Rectal smooth muscle tissue (tissue), 1 donor: ENCODE results near the gene TCEAL8.
A peak's percentile ranks its signal among the peaks of the same experiment; 100 is the strongest.
"Not testable (repeated sequence)": the region's sequence is repeated elsewhere in the genome, so short reads cannot be mapped to it uniquely, and the experiment has no call there.

Source experiments
- H3K27ac ChIP-seq: one replicate; pipeline ENCODE4 v1.7.0; 2013; ENCODE audit warnings: low read depth, low read length, inconsistent platforms
- H3K27me3 ChIP-seq: one replicate; pipeline ENCODE4 v1.7.0; 2013; ENCODE audit warnings: low read length; ENCODE audit not compliant: control insufficient read depth, insufficient read depth
- H3K36me3 ChIP-seq: one replicate; pipeline ENCODE4 v1.7.0; 2013; ENCODE audit warnings: low read length; ENCODE audit not compliant: control insufficient read depth, insufficient read depth
- H3K4me1 ChIP-seq: one replicate; pipeline ENCODE4 v1.7.0; 2013; ENCODE audit warnings: low read length; ENCODE audit not compliant: control insufficient read depth, insufficient read depth
- H3K4me3 ChIP-seq: one replicate; pipeline ENCODE4 v1.7.0; 2013; ENCODE audit warnings: low read length
- H3K9ac ChIP-seq: one replicate; pipeline ENCODE4 v1.7.0; 2013; ENCODE audit warnings: low read length

The TCEAL8 gene

DNA sequence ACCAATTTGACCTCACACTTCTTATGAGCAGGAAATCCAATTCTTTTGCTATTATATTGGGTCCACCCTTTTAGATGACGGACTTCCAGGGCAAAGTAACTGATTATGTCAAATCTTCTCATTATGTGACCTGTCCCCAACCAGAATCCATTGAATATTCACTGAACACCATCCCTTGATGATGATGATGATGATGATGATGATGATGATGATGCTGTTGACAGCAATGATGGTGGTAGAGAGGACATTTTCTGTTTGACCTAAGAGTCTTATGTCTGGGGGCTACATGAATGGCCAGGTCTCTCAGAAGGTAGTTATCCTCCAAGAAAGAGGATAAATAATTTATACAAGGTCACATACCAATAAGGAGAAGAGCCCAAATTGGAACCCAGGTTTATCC, 5.2 kb downstream of the TCEAL8 start:
- Histone ChIP-seq H3K4me1 (no peaks in the 10 kb centered on the region), H3K36me3 (no peaks in the 10 kb centered on the region), H3K4me3 (no peak overlapping the region), H3K27me3 (no peaks in the 10 kb centered on the region), H3K27ac (no peak overlapping the region), H3K9ac (no peak overlapping the region)

DNA sequence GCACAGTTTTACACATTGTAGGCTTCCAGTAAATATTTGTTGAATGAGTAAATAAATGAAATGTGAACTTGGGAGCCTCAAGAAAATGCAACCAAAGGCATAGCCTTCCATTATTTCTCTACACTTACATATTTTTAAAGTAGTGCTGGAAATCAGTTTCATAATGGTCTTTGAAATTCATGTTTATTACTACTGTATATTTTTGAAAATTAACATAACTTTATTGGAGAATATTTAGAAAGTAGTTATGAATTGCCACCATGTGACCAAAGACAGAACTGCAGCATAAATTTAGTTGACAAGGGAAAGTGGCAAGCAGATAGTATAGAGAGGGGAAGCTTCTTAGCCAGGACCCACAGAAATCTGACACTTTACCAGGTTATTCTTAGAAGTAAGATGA, 6.4 kb downstream of the TCEAL8 start:
- Histone ChIP-seq H3K9ac (no peak overlapping the region), H3K4me3 (no peak overlapping the region), H3K27me3 (no peaks in the 10 kb centered on the region), H3K27ac (no peak overlapping the region), H3K4me1 (no peaks in the 10 kb centered on the region), H3K36me3 (no peaks in the 10 kb centered on the region)

DNA sequence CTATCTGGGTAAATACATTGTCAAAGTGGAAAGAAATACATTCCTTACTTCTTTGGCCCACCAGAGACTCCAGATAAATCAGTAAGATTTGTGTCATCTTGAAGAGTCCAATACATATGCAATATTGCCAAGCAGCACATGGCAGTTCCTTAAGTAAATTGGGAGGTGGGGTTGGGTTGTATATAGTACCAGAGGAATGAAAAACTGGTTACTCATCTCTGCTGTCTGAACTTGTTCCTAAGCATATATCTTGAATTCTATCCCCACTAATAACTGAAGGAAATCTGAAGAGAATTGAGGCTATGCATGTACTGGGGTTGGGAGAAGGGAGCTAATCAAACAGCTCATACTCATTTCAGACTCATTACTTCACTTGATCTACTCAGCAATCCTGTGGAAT, 14.8 kb downstream of the TCEAL8 start:
- Histone ChIP-seq H3K36me3 (no peaks in the 10 kb centered on the region), H3K4me1 (no peaks in the 10 kb centered on the region), H3K27ac (no peak overlapping the region), H3K9ac (no peak overlapping the region), H3K4me3 (no peak overlapping the region), H3K27me3 (no peaks in the 10 kb centered on the region)

DNA sequence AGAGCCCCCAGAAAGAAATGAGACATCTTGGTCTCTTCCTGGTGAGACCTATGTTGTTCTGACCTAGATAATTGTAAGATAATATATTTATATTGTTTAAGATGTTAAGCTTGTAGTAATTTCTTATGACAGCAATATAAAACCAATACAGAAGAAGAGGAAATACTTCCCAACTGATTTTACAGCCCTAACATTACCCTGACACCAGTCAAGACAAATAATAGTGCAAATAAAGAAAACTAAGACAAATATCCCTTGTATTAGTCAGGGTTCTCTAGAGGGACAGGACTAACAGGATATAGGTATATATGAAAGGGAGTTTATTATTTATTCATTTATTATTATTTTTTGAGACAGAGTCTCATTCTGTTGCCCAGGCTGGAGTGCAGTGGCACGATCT, 18.7 kb downstream of the TCEAL8 start:
- Histone ChIP-seq H3K9ac (no peak overlapping the region), H3K4me1 (no peaks in the 10 kb centered on the region), H3K27ac (no peak overlapping the region), H3K4me3 (no peak overlapping the region), H3K36me3 (no peaks in the 10 kb centered on the region), H3K27me3 (peaks cover 4% of the 10 kb centered on the region)

DNA sequence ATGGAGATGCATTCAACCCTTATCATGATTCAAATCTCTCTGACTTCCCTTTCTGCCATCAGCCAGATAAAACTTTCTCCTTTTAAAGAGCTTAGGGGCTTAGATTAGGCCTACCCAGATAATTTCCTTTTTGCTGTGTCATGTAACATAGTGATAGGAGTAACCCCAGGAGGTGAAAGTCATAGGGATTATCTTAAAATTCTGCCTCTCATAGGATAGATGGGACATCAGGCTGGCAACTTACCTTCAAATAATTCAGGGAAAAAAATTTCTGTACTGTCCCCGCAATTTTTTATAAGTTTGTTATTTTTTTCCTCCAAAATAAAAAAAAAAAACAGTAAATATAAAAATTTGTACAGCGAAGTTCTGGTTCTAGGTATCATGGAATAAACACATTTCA, 19.3 kb downstream of the TCEAL8 start:
- H3K36me3 ChIP-seq, H3K4me1 ChIP-seq, H3K27ac ChIP-seq, H3K4me3 ChIP-seq, H3K9ac ChIP-seq, H3K27me3 ChIP-seq: not testable (repeated sequence)

DNA sequence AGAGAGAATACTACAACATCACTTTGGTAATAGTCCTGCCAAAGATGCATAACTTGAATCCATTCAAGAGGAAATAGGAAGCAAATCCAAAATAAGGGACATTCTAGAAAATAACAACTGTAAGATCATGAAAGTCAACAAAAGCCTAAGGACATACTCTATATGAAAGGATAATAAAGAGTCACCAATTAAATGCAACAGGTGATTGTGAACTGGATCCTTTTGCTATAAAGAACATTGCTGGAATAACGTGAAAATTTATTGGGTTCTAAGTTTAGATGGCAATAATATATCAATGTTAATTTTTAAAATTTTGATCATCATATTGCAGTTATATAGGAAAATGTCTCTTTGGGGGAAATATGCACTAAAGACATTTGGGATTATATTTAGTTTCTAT, 20.1 kb downstream of the TCEAL8 start:
- Histone ChIP-seq H3K27me3 (peaks cover 4% of the 10 kb centered on the region), H3K4me3 (no peak overlapping the region), H3K9ac (no peak overlapping the region), H3K27ac (no peak overlapping the region), H3K4me1 (no peaks in the 10 kb centered on the region), H3K36me3 (no peaks in the 10 kb centered on the region)

DNA sequence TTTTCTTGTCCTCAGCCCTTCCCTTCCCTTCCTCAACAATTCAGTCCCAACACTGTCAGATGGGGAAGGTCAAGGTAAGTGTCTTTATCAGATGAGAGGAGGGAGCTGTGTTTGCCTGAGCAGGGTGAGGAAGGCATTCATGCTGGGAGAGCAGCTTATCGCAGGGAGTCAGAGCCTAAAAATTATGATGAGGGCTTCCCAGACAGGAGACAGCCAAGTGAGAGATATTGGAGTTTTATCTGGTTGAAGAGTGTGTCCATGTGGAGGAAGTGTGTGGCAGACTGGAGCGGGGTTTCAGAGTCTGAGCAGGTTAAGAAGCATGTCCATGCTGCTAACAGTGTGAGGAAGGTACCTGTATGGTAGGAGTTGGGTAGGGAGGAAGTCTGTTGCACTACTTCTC, 21.7 kb downstream of the TCEAL8 start:
- no peak overlapping the region for H3K9ac ChIP-seq

DNA sequence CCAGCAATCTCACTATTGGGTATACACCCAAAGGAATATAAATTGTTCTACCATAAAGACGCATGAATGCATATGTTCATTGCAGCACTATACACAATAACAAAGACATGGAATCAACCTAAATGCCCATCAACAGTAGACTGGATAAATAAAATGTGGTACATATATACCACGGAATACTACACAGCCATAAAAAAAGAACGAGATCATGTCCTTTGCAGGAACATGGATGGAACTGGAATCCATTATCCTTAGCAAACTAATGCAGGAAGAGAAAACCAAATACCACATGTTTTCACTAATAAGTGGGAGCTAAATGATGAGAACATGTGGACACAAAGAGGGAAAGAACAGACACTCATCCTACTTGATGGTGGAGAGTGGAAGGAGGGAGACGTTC, 29.0 kb downstream of the TCEAL8 start:
- H3K4me1 ChIP-seq, H3K9ac ChIP-seq, H3K27ac ChIP-seq, H3K4me3 ChIP-seq, H3K27me3 ChIP-seq, H3K36me3 ChIP-seq: not testable (repeated sequence)

More for the DNA sequence above, 21.7 kb downstream of the TCEAL8 start:
- H3K4me3 ChIP-seq: no peak overlapping the region
- H3K27ac ChIP-seq: no peak overlapping the region
- no peaks in the 10 kb centered on the region for H3K4me1 ChIP-seq
- peaks cover 4% of the 10 kb centered on the region for H3K27me3 ChIP-seq
- no peaks in the 10 kb centered on the region for H3K36me3 ChIP-seq

DNA sequence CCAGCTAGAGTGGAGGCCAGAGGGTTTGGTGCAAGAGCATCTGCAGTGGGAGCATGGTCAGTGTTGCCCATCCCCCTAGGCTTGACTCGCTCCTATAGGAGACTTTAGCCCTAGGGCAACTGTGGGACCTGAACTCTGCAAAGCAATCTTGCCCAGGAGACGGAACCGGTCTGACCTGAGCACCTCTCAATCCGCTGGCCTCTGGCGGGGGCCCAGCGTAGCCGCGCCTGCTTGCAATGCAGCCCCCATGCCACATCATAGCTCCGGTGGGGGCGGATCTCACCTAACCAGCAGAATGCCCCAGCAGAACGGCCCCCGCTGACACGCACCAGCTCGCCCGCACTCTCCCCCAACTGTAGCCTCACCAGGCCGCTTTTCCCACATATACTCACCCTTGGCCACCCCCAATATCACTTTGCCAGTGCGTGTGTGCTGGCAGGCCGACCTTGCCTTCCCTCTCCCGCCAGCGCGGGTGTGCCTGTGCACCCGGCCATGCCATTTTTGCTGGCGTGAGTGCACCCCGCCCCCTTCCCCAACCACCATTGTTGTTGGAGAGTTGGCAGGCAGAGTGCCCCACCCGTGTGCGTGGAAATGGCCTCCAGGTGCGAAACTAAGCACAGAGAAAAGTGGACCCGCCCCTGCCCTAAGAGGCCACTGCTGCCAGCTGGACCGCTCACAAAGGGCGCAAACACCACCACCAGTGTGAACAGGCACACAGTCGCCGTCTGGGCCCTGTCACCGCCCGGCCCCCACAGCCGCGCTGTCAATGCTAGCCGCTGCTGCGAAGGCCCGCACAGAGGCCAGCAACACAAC, 34.2 kb downstream of the TCEAL8 start:
- Histone ChIP-seq H3K36me3 (no peaks in the 10 kb centered on the region), H3K9ac (no peak overlapping the region), H3K27ac (no peak overlapping the region), H3K4me3 (no peak overlapping the region), H3K27me3 (no peaks in the 10 kb centered on the region), H3K4me1 (no peaks in the 10 kb centered on the region)

DNA sequence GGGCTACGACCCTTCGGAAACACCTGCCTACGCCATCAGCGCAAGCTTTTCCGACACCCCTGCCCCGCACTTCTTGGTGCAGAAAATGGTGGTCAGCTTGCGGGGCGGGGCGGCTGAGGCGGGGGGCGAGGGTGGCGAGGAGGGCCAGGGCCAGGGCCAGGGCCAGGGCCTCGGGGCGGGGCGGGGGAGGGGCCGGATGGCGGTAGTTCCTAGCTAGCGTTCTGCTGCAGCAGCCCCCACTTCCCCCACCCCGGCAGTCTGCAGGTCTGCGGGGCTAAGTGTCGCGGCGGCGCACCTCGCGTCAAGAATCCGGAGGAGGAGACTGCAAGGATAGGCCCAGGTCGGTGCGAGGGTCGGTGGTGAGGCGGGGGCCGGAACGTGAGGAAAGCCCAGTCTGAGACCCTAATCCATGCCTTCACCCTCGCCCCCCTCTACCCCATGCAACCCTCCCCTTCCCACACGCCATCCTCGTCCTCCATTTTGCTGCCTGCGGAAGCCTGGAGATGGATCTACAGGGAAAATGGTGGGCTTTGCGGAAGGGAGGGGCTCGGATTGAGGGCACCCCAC, 39.4 kb downstream of the TCEAL8 start:
- no peaks in the 10 kb centered on the region for H3K27me3 ChIP-seq
- H3K4me3 ChIP-seq: peak overlapping the region; percentile 63
- H3K36me3 ChIP-seq: no peaks in the 10 kb centered on the region
- H3K4me1 ChIP-seq: no peaks in the 10 kb centered on the region
- peak overlapping the region; percentile 10 for H3K9ac ChIP-seq
- peak overlapping the region; percentile 86 for H3K27ac ChIP-seq

DNA sequence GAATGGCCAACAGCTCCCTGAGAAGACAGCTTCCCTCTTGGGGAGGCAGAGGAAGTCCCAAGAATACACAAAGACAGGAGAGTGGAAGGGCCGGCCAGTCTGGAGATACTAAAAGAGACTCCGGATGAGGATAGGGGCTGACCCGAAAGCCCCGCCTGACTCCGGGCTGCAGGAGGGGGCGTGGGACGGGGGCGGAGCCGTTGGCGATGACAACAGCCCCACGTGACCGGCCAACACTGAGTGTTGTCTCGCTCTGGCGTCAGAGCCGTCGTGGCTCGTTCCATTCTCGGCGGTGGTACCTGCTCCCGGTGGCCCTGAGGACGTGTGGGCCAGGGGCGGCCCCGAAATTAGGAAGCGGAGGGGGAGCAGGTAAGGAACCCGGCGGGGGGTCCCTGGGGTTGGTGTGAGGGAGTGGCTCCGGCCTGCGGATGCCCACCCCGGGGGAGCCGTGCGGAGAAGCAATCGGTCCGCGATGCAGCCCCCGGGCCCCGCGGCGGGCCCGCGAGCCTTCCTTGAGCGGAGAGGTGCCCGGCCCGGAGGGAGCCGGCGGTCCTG, 40.0 kb downstream of the TCEAL8 start, which contains the start of gene BEX4:
TSS of gene BEX4 (plus strand) at position 239 of the 555 bp plus-strand sequence. CDS start 1,046 bp downstream, outside the sequence.
- Histone ChIP-seq H3K4me1 (no peaks in the 10 kb centered on the region), H3K4me3 (peak within 1 kb of the TSS; percentile 63), H3K27me3 (no peaks in the 10 kb centered on the region), H3K36me3 (no peaks in the 10 kb centered on the region), H3K9ac (peak within 1 kb of the TSS; percentile 10), H3K27ac (peak within 1 kb of the TSS; percentile 86)

DNA sequence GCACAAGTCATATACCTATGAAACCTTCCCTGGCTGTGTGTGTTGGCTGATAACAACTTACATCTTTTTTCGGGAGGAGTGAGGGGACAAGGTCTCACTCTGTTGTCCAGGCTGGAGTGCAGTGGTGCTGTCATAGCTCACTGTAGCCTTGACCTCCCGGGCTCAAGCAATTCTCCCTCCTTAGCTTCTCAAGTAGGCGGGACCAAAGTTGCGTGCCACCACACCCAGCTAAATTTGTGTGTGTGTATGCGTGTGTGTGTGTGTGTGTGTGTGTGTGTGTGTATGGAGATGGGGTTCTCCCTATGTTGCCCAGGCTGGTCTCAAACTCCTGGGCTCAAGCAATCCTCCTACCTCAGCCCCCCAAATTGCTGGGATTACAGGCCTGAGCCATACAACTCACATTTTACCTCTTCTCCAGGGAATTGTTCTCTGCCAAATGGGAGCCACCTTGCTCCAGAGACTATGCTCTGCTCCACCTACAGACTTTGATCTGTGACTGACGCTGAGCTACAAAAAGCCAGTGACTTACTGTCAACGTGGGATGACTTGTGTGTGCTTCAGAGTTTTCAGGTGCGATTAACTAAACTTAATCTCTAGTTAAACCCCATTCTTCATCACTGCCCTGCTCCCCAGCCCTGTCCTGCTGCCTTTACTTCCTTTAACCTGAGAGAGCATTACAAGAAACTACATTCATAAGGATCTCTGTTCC, 42.1 kb downstream of the TCEAL8 start:
- Histone ChIP-seq H3K36me3 (no peaks in the 10 kb centered on the region), H3K4me3 (no peak overlapping the region), H3K27me3 (no peaks in the 10 kb centered on the region), H3K9ac (no peak overlapping the region), H3K4me1 (no peaks in the 10 kb centered on the region), H3K27ac (no peak overlapping the region)
